ENCODE measurements around the gene ARL2. TPM values are rescaled to one million over a fixed set of nuclear protein-coding genes. Genes with fewer than 3 reads are reported as not detected.

Gene ARL2
- total RNA-seq, 1 experiment from 2014 or later = 103 TPM

DNA sequence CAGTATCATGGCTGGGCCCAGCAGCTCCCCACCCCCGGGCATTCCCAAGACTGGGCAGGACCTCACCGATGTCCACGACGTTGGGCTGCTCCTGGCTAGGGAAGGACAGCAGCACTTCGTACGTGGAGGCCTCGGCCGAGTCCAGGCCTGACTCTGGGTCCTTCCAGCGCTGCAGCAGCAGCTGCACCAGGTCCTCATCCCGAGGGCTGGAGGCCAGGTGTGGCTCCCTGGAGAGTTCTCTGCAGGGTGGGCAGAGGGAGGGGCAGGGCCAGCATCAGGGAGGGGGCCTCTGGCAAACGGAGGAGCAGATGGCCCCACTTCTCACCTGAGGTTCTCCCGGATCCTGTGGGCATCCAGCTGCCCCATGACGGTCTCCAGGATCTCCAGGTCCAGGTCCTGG is 44.1 kb downstream of the ARL2 start:
- CTCF ChIA-PET = no interaction called here
- Histone ChIP-seq H3K36me3 (ENCODE audit: control insufficient read depth, insufficient read depth, low read length) (no peaks in the 10 kb centered on the region), H3K9me3 (no peaks in the 10 kb centered on the region), H3K27me3 (replicated peaks; ENCODE audit: control insufficient read depth, insufficient read depth, low read length) (no peaks in the 10 kb centered on the region), H3K4me1 (no peaks in the 10 kb centered on the region), H3K4me3 (ENCODE audit: low read depth, low read length) (no peak overlapping the region)
- no peak for DNase-seq
- no peaks in the 10 kb centered on the region for H3K36me3 Mint-ChIP-seq (ENCODE audit: insufficient read depth, unreplicated experiment)
- no peak overlapping the region for H3K27ac Mint-ChIP-seq (ENCODE audit: unreplicated experiment)
- no peaks in the 10 kb centered on the region for H3K4me1 Mint-ChIP-seq (ENCODE audit: low read depth, unreplicated experiment)
- peaks cover 3% of the 10 kb centered on the region for H3K27me3 Mint-ChIP-seq (ENCODE audit: insufficient read depth, unreplicated experiment)
- TF ChIP-seq, protein P1, sequence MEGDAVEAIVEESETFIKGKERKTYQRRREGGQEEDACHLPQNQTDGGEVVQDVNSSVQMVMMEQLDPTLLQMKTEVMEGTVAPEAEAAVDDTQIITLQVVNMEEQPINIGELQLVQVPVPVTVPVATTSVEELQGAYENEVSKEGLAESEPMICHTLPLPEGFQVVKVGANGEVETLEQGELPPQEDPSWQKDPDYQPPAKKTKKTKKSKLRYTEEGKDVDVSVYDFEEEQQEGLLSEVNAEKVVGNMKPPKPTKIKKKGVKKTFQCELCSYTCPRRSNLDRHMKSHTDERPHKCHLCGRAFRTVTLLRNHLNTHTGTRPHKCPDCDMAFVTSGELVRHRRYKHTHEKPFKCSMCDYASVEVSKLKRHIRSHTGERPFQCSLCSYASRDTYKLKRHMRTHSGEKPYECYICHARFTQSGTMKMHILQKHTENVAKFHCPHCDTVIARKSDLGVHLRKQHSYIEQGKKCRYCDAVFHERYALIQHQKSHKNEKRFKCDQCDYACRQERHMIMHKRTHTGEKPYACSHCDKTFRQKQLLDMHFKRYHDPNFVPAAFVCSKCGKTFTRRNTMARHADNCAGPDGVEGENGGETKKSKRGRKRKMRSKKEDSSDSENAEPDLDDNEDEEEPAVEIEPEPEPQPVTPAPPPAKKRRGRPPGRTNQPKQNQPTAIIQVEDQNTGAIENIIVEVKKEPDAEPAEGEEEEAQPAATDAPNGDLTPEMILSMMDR (IDR thresholded peaks at IDR 0.05; ENCODE audit: insufficient read depth in 1 of 2, low read depth in 1 of 2, low read length in 1 of 2, severe bottlenecking in 1 of 2, unreplicated experiment in 1 of 2) = no peak
- no peaks in the 10 kb centered on the region for H3K9me3 Mint-ChIP-seq (ENCODE audit: unreplicated experiment)
- H3K4me3 Mint-ChIP-seq (ENCODE audit: unreplicated experiment) = no peak overlapping the region
- no TSS peak for BruUV-seq (replicated peaks)
- POLR2A ChIA-PET = no interaction called here
- intact Hi-C loops (cut with micrococcal nuclease; ENCODE audit: unreplicated experiment) = no loop called here

DNA sequence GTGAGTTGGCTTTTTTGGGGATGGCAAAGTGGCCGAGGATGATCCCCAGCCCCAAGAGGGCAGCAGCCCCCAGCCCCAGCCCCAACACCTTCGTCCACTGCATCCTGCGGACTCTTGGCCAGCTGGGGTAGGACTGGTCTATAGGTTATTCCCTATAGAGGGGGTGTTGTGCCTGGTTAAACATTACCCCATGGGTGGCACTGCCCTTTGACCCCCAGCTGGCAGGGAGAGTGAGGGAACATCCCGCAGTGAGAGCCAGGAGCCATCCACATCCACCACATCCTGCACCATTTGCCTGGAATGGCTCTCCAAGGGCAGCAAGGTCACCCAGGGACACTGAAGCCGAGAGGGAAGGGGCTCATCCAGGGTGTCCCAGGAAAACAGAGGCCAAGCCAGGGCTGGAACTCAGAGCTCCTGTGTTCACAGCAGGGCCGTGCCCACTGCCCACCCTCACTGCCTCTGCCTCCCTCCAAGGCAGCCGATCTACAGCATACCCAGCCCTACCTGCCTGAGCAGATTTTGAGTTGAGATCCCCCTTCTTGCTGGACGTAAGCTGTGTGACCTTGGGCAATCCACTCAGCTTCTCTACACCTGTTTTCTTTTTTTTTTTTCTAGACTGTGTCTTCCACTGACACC is 44.6 kb downstream of the ARL2 start, which contains the start of gene NAALADL1:
Gene NAALADL1, minus strand, starts transcription at position 135 of the 636 bp plus-strand sequence. Its CDS starts 32 bp downstream, at position 103.
- peaks cover 3% of the 10 kb centered on the region for H3K27me3 Mint-ChIP-seq (ENCODE audit: insufficient read depth, unreplicated experiment)
- Histone ChIP-seq H3K36me3 (ENCODE audit: control insufficient read depth, insufficient read depth, low read length) (no peaks in the 10 kb centered on the region), H3K9me3 (no peaks in the 10 kb centered on the region), H3K4me3 (ENCODE audit: low read depth, low read length) (no peak within 1 kb of the TSS), H3K27me3 (replicated peaks; ENCODE audit: control insufficient read depth, insufficient read depth, low read length) (no peaks in the 10 kb centered on the region), H3K4me1 (no peaks in the 10 kb centered on the region)
- H3K27ac Mint-ChIP-seq (ENCODE audit: unreplicated experiment) = no peak within 1 kb of the TSS
- no peaks in the 10 kb centered on the region for H3K4me1 Mint-ChIP-seq (ENCODE audit: low read depth, unreplicated experiment)
- intact Hi-C loops (cut with micrococcal nuclease; ENCODE audit: unreplicated experiment) = no loop called here
- H3K4me3 Mint-ChIP-seq (ENCODE audit: unreplicated experiment) = no peak within 1 kb of the TSS
- no peak for DNase-seq
- no peaks in the 10 kb centered on the region for H3K9me3 Mint-ChIP-seq (ENCODE audit: unreplicated experiment)
- ChIA-PET CTCF (no interaction called here), POLR2A (interaction anchor here (0.6 kb wide), 1 partner anchor 131 kb away, joined by 6 read pairs; no protein-coding TSS in a partner anchor)
- no TSS peak for BruUV-seq (replicated peaks)
- TF ChIP-seq, protein P1 (IDR thresholded peaks at IDR 0.05; ENCODE audit: insufficient read depth in 1 of 2, low read depth in 1 of 2, low read length in 1 of 2, severe bottlenecking in 1 of 2, unreplicated experiment in 1 of 2) = no peak
- H3K36me3 Mint-ChIP-seq (ENCODE audit: insufficient read depth, unreplicated experiment) = no peaks in the 10 kb centered on the region

DNA sequence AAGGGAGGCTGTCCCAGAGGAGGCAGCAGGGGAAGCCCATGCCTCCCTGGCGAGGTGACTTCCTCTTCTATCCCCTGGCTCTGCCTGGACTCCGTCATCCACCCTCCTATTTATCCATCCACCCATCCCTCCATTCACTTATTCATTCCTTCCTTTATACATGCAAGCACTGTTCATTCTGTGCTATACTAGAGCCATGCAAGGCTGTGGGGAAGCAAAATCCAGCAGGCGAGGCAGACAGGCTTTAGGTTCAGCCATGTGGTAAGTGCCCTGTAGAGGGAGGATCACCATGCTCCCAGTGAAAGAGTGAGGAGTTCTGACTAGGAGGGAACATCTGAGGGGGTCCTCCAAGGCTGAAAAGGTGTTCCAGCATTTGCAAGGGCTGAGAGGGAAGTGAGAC is 45.6 kb downstream of the ARL2 start:
- no TSS peak for BruUV-seq (replicated peaks)
- H3K4me1 Mint-ChIP-seq (ENCODE audit: low read depth, unreplicated experiment) = no peaks in the 10 kb centered on the region
- Histone ChIP-seq H3K27me3 (replicated peaks; ENCODE audit: control insufficient read depth, insufficient read depth, low read length) (no peaks in the 10 kb centered on the region), H3K4me3 (ENCODE audit: low read depth, low read length) (no peak overlapping the region), H3K4me1 (no peaks in the 10 kb centered on the region), H3K9me3 (no peaks in the 10 kb centered on the region), H3K36me3 (ENCODE audit: control insufficient read depth, insufficient read depth, low read length) (no peaks in the 10 kb centered on the region)
- no peaks in the 10 kb centered on the region for H3K36me3 Mint-ChIP-seq (ENCODE audit: insufficient read depth, unreplicated experiment)
- TF ChIP-seq, protein P1 (IDR thresholded peaks at IDR 0.05; ENCODE audit: insufficient read depth in 1 of 2, low read depth in 1 of 2, low read length in 1 of 2, severe bottlenecking in 1 of 2, unreplicated experiment in 1 of 2) = no peak
- H3K27ac Mint-ChIP-seq (ENCODE audit: unreplicated experiment) = no peak overlapping the region
- POLR2A ChIA-PET = no interaction called here
- H3K27me3 Mint-ChIP-seq (ENCODE audit: insufficient read depth, unreplicated experiment) = no peaks in the 10 kb centered on the region
- no peak for DNase-seq
- intact Hi-C loops (cut with micrococcal nuclease; ENCODE audit: unreplicated experiment) = no loop called here
- CTCF ChIA-PET = no interaction called here
- no peak overlapping the region for H3K4me3 Mint-ChIP-seq (ENCODE audit: unreplicated experiment)
- no peaks in the 10 kb centered on the region for H3K9me3 Mint-ChIP-seq (ENCODE audit: unreplicated experiment)

All from Caco-2 (cell line).